ENCODE measurements around the gene ATP10B.
A peak's percentile ranks its signal among the peaks of the same experiment; 100 is the strongest.

Gene ATP10B

GRCh38 chr5:160667160-160667559 lies 184.9 kb downstream of the ATP10B start:
- POLR2A ChIA-PET: no interaction called here
- CTCF ChIA-PET: no interaction called here
- Histone ChIP-seq H3K9me3 (ENCODE audit: control extremely low read depth in 1 of 5, control insufficient read depth in 4 of 5, insufficient read depth in 2 of 5, low read depth in 1 of 5, low read length in 4 of 5) (no peaks in the 10 kb centered on the region), H3K36me3 (ENCODE audit: control insufficient read depth in 4 of 4, insufficient read depth in 4 of 4, low read length in 3 of 4) (no peaks in the 10 kb centered on the region), H3K4me3 (ENCODE audit: control insufficient read depth in 1 of 7, extremely low read depth in 1 of 7, insufficient read depth in 4 of 7, low read depth in 2 of 7, low read length in 6 of 7) (no peak overlapping the region), H3K27ac (ENCODE audit: insufficient read depth in 1 of 2, low read depth in 1 of 2, low read length in 2 of 2, poor library complexity in 1 of 2, severe bottlenecking in 2 of 2) (no peak overlapping the region), H3K27me3 (replicated peaks in 2 of 5; ENCODE audit: control insufficient read depth in 4 of 5, insufficient read depth in 5 of 5, low read length in 4 of 5) (no peaks in the 10 kb centered on the region), H3K4me1 (ENCODE audit: control extremely low read depth in 1 of 4, control insufficient read depth in 4 of 4, insufficient read depth in 4 of 4, low read length in 3 of 4) (no peaks in the 10 kb centered on the region)
- no peak for DNase-seq
- 100% methylated on average over 1 of the region's 5 CpGs for WGBS (ENCODE audit: insufficient coverage)

GRCh38 chr5:160665460-160665859 lies 186.6 kb downstream of the ATP10B start:
- Histone ChIP-seq H3K4me3 (ENCODE audit: control insufficient read depth in 1 of 7, extremely low read depth in 1 of 7, insufficient read depth in 4 of 7, low read depth in 2 of 7, low read length in 6 of 7) (no peak overlapping the region), H3K36me3 (ENCODE audit: control insufficient read depth in 4 of 4, insufficient read depth in 4 of 4, low read length in 3 of 4) (no peaks in the 10 kb centered on the region), H3K9me3 (ENCODE audit: control extremely low read depth in 1 of 5, control insufficient read depth in 4 of 5, insufficient read depth in 2 of 5, low read depth in 1 of 5, low read length in 4 of 5) (no peaks in the 10 kb centered on the region), H3K27ac (ENCODE audit: insufficient read depth in 1 of 2, low read depth in 1 of 2, low read length in 2 of 2, poor library complexity in 1 of 2, severe bottlenecking in 2 of 2) (no peak overlapping the region), H3K27me3 (replicated peaks in 2 of 5; ENCODE audit: control insufficient read depth in 4 of 5, insufficient read depth in 5 of 5, low read length in 4 of 5) (no peaks in the 10 kb centered on the region), H3K4me1 (ENCODE audit: control extremely low read depth in 1 of 4, control insufficient read depth in 4 of 4, insufficient read depth in 4 of 4, low read length in 3 of 4) (no peaks in the 10 kb centered on the region)
- ChIA-PET POLR2A (no interaction called here), CTCF (no interaction called here)
- 73% methylated on average over 2 of the region's 3 CpGs for WGBS (ENCODE audit: insufficient coverage)
- DNase-seq: no peak

- no peaks in the 10 kb centered on the region for H3K4me1 ChIP-seq (ENCODE audit: control extremely low read depth in 1 of 4, control insufficient read depth in 4 of 4, insufficient read depth in 4 of 4, low read length in 3 of 4)
- no peak overlapping the region for H3K27ac ChIP-seq (ENCODE audit: insufficient read depth in 1 of 2, low read depth in 1 of 2, low read length in 2 of 2, poor library complexity in 1 of 2, severe bottlenecking in 2 of 2)
- WGBS (ENCODE audit: insufficient coverage): no CpG with 5 or more reads among the region's 1 CpG
- H3K4me3 ChIP-seq (ENCODE audit: control insufficient read depth in 1 of 7, extremely low read depth in 1 of 7, insufficient read depth in 4 of 7, low read depth in 2 of 7, low read length in 6 of 7): no peak overlapping the region
- ChIA-PET POLR2A (no interaction called here), CTCF (no interaction called here)
- no peaks in the 10 kb centered on the region for H3K27me3 ChIP-seq (replicated peaks in 2 of 5; ENCODE audit: control insufficient read depth in 4 of 5, insufficient read depth in 5 of 5, low read length in 4 of 5)
- no peaks in the 10 kb centered on the region for H3K9me3 ChIP-seq (ENCODE audit: control extremely low read depth in 1 of 5, control insufficient read depth in 4 of 5, insufficient read depth in 2 of 5, low read depth in 1 of 5, low read length in 4 of 5)
- H3K36me3 ChIP-seq (ENCODE audit: control insufficient read depth in 4 of 4, insufficient read depth in 4 of 4, low read length in 3 of 4): no peaks in the 10 kb centered on the region
- DNase-seq: peak in 1 of 3 donors; percentile 5
These were observed 191.9 kb downstream of the ATP10B start for GRCh38 chr5:160660132-160660531.

DNA sequence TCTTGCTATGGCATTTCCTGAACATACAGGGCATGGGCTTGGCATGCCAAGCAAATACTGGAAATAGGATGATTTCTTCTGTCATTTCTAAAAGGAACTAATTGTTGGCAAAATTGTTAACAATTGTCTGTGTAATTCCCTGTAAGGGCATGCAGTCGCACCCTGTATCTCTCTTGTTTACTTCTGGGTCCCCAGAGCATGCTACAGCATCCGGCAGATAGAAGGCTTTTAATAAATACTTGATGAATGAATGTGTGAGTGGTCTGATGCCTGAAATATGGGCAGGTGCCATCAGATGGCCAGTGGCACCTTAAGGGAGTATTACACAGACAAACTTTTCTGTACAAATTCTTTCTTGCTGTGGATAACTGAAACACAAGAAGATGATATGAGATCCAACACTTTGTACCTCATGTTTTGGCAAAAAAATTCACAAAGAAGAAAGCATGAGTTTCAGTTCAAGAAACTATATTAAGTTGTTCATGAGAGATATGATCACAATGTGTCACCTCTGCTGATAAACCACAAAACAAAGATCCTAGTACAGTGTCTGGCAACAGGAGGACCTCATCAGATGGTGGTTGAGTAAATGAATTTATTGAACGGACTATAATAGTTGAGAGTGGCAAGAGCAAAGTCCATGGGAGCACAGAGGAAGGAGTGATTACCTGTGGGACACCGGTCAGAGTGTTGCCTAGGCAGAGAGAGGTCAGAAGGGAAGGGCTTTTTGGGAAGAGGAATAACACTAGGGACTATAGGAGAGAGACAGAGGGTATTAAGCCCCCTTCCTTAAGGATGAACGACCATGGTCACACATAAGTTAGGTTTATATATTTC lies 194.2 kb downstream of the ATP10B start:
- no peaks in the 10 kb centered on the region for H3K4me1 ChIP-seq (ENCODE audit: control extremely low read depth in 1 of 4, control insufficient read depth in 4 of 4, insufficient read depth in 4 of 4, low read length in 3 of 4)
- H3K27ac ChIP-seq (ENCODE audit: insufficient read depth in 1 of 2, low read depth in 1 of 2, low read length in 2 of 2, poor library complexity in 1 of 2, severe bottlenecking in 2 of 2): no peak overlapping the region
- H3K36me3 ChIP-seq (ENCODE audit: control insufficient read depth in 4 of 4, insufficient read depth in 4 of 4, low read length in 3 of 4): no peaks in the 10 kb centered on the region
- H3K4me3 ChIP-seq (ENCODE audit: control insufficient read depth in 1 of 7, extremely low read depth in 1 of 7, insufficient read depth in 4 of 7, low read depth in 2 of 7, low read length in 6 of 7): no peak overlapping the region
- DNase-seq: no peak
- ChIA-PET CTCF (no interaction called here), POLR2A (no interaction called here)
- H3K9me3 ChIP-seq (ENCODE audit: control extremely low read depth in 1 of 5, control insufficient read depth in 4 of 5, insufficient read depth in 2 of 5, low read depth in 1 of 5, low read length in 4 of 5): no peaks in the 10 kb centered on the region
- WGBS (ENCODE audit: insufficient coverage): 91% methylated on average over 4 of the region's 5 CpGs
- no peaks in the 10 kb centered on the region for H3K27me3 ChIP-seq (replicated peaks in 2 of 5; ENCODE audit: control insufficient read depth in 4 of 5, insufficient read depth in 5 of 5, low read length in 4 of 5)

GRCh38 chr5:160657068-160657507 lies 194.9 kb downstream of the ATP10B start:
- peak in 1 of 3 donors; percentile 2 for DNase-seq
- 71% methylated on average over 1 of the region's 1 CpG for WGBS (ENCODE audit: insufficient coverage)
- Histone ChIP-seq H3K27ac (ENCODE audit: insufficient read depth in 1 of 2, low read depth in 1 of 2, low read length in 2 of 2, poor library complexity in 1 of 2, severe bottlenecking in 2 of 2) (no peak overlapping the region), H3K4me3 (ENCODE audit: control insufficient read depth in 1 of 7, extremely low read depth in 1 of 7, insufficient read depth in 4 of 7, low read depth in 2 of 7, low read length in 6 of 7) (no peak overlapping the region), H3K27me3 (replicated peaks in 2 of 5; ENCODE audit: control insufficient read depth in 4 of 5, insufficient read depth in 5 of 5, low read length in 4 of 5) (no peaks in the 10 kb centered on the region), H3K9me3 (ENCODE audit: control extremely low read depth in 1 of 5, control insufficient read depth in 4 of 5, insufficient read depth in 2 of 5, low read depth in 1 of 5, low read length in 4 of 5) (no peaks in the 10 kb centered on the region), H3K4me1 (ENCODE audit: control extremely low read depth in 1 of 4, control insufficient read depth in 4 of 4, insufficient read depth in 4 of 4, low read length in 3 of 4) (no peaks in the 10 kb centered on the region), H3K36me3 (ENCODE audit: control insufficient read depth in 4 of 4, insufficient read depth in 4 of 4, low read length in 3 of 4) (no peaks in the 10 kb centered on the region)
- POLR2A ChIA-PET: no interaction called here
- CTCF ChIA-PET: no interaction called here

GRCh38 chr5:160655717-160656116 lies 196.3 kb downstream of the ATP10B start:
- CTCF ChIA-PET: no interaction called here
- POLR2A ChIA-PET: no interaction called here
- Histone ChIP-seq H3K4me3 (ENCODE audit: control insufficient read depth in 1 of 7, extremely low read depth in 1 of 7, insufficient read depth in 4 of 7, low read depth in 2 of 7, low read length in 6 of 7) (no peak overlapping the region), H3K36me3 (ENCODE audit: control insufficient read depth in 4 of 4, insufficient read depth in 4 of 4, low read length in 3 of 4) (no peaks in the 10 kb centered on the region), H3K27ac (ENCODE audit: insufficient read depth in 1 of 2, low read depth in 1 of 2, low read length in 2 of 2, poor library complexity in 1 of 2, severe bottlenecking in 2 of 2) (no peak overlapping the region), H3K9me3 (ENCODE audit: control extremely low read depth in 1 of 5, control insufficient read depth in 4 of 5, insufficient read depth in 2 of 5, low read depth in 1 of 5, low read length in 4 of 5) (no peaks in the 10 kb centered on the region), H3K27me3 (replicated peaks in 2 of 5; ENCODE audit: control insufficient read depth in 4 of 5, insufficient read depth in 5 of 5, low read length in 4 of 5) (no peaks in the 10 kb centered on the region), H3K4me1 (ENCODE audit: control extremely low read depth in 1 of 4, control insufficient read depth in 4 of 4, insufficient read depth in 4 of 4, low read length in 3 of 4) (no peaks in the 10 kb centered on the region)
- WGBS (ENCODE audit: insufficient coverage): 96% methylated on average over 5 of the region's 8 CpGs
- no peak for DNase-seq

- CTCF ChIA-PET: no interaction called here
These were observed 200.0 kb downstream of the ATP10B start for GRCh38 chr5:160651692-160652645.

More at GRCh38 chr5:160651692-160652645, 200.0 kb downstream of the ATP10B start:
- no peaks in the 10 kb centered on the region for H3K4me1 ChIP-seq (ENCODE audit: control extremely low read depth in 1 of 4, control insufficient read depth in 4 of 4, insufficient read depth in 4 of 4, low read length in 3 of 4)
- DNase-seq: no peak
- no peaks in the 10 kb centered on the region for H3K36me3 ChIP-seq (ENCODE audit: control insufficient read depth in 4 of 4, insufficient read depth in 4 of 4, low read length in 3 of 4)
- H3K27ac ChIP-seq (ENCODE audit: insufficient read depth in 1 of 2, low read depth in 1 of 2, low read length in 2 of 2, poor library complexity in 1 of 2, severe bottlenecking in 2 of 2): no peak overlapping the region
- no peaks in the 10 kb centered on the region for H3K27me3 ChIP-seq (replicated peaks in 2 of 5; ENCODE audit: control insufficient read depth in 4 of 5, insufficient read depth in 5 of 5, low read length in 4 of 5)
- POLR2A ChIA-PET: no interaction called here
- no peaks in the 10 kb centered on the region for H3K9me3 ChIP-seq (ENCODE audit: control extremely low read depth in 1 of 5, control insufficient read depth in 4 of 5, insufficient read depth in 2 of 5, low read depth in 1 of 5, low read length in 4 of 5)
- no peak overlapping the region for H3K4me3 ChIP-seq (ENCODE audit: control insufficient read depth in 1 of 7, extremely low read depth in 1 of 7, insufficient read depth in 4 of 7, low read depth in 2 of 7, low read length in 6 of 7)
- 93% methylated on average over 4 of the region's 9 CpGs for WGBS (ENCODE audit: insufficient coverage)
